ENCODE measurements around the gene ABCA3. TPM values are rescaled to one million over a fixed set of nuclear protein-coding genes. Genes with fewer than 3 reads are reported as not detected.

ABCA3 gene
- total and polyA plus RNA-seq, 11 donors = 6.7 to 16.5 (median 9.6) TPM

GRCh38 chr16:2296661-2297505 lies 43.6 kb downstream of the ABCA3 start:
- WGBS, 4 donors = 55 to 80% (median 77%) methylated on average over 10 to 23 of the region's 23 CpGs
- TF ChIP-seq CTCF (IDR thresholded peaks at IDR 0.05) = peak in 10 of 12 donors; percentile 17 to 52 (median 33)
- TF ChIP-seq POLR2A (IDR thresholded peaks at IDR 0.05) = no peak
- Histone ChIP-seq H3K4me3 (no peak overlapping the region), H3K9me3 (no peaks in the 10 kb centered on the region), H3K27me3 (no peaks in the 10 kb centered on the region), H3K4me1 (no peaks in the 10 kb centered on the region), H3K36me3 (peaks cover 0 to 48% (median 17%) of the 10 kb centered on the region in 9 donors), H3K27ac (no peak overlapping the region)
- ATAC-seq (peak in 3 of 4 donors; percentile 64 to 74 (median 70)), DNase-seq (peak in 1 of 5 donors; percentile 45)
- intact Hi-C loops (cut with DNase I) = loop anchor here in 2 of 10 donors (5.0 to 10.0 kb wide), 2 partner anchors 200 to 208 kb away; no protein-coding TSS in a partner anchor

GRCh38 chr16:2295056-2295798 lies 45.3 kb downstream of the ABCA3 start:
- Histone ChIP-seq H3K27ac (no peak overlapping the region), H3K4me3 (no peak overlapping the region), H3K36me3 (peaks cover 0 to 64% (median 25%) of the 10 kb centered on the region in 9 donors), H3K9me3 (no peaks in the 10 kb centered on the region), H3K4me1 (no peaks in the 10 kb centered on the region), H3K27me3 (no peaks in the 10 kb centered on the region)
- TF ChIP-seq CTCF (IDR thresholded peaks at IDR 0.05) (no peak), POLR2A (IDR thresholded peaks at IDR 0.05) (no peak)
- DNase-seq = no peak
- ATAC-seq = peak in 1 of 4 donors; percentile 13
- intact Hi-C loops (cut with DNase I) = loop anchor here in 2 of 10 donors (5.0 to 10.0 kb wide), 2 partner anchors 202 to 210 kb away; no protein-coding TSS in a partner anchor
- 91 to 92% (median 91%) methylated on average over 8 to 21 of the region's 21 CpGs for WGBS, 4 donors

- H3K4me3 ChIP-seq = no peak overlapping the region
- DNase-seq = no peak
- 94 to 96% (median 94%) methylated on average over 9 of the region's 9 CpGs for WGBS, 4 donors
- no peak for ATAC-seq
- no peaks in the 10 kb centered on the region for H3K27me3 ChIP-seq
- intact Hi-C loops (cut with DNase I) = loop anchor here in 1 of 10 donors (10.0 kb wide), 1 partner anchor 213 kb away; no protein-coding TSS in a partner anchor
- peaks cover 0 to 75% (median 27%) of the 10 kb centered on the region in 9 donors for H3K36me3 ChIP-seq
- no peak overlapping the region for H3K27ac ChIP-seq
- H3K9me3 ChIP-seq = no peaks in the 10 kb centered on the region
- H3K4me1 ChIP-seq = no peaks in the 10 kb centered on the region
- TF ChIP-seq CTCF (IDR thresholded peaks at IDR 0.05) (no peak), POLR2A (IDR thresholded peaks at IDR 0.05) (no peak)
These were observed 48.3 kb downstream of the ABCA3 start for GRCh38 chr16:2292221-2292620.

GRCh38 chr16:2289282-2289681 lies 51.2 kb downstream of the ABCA3 start:
- ATAC-seq = peak in 1 of 4 donors; percentile 30
- no peak for DNase-seq
- Histone ChIP-seq H3K9me3 (no peaks in the 10 kb centered on the region), H3K4me3 (no peak overlapping the region), H3K27ac (no peak overlapping the region), H3K4me1 (no peaks in the 10 kb centered on the region), H3K27me3 (no peaks in the 10 kb centered on the region), H3K36me3 (peaks cover 0 to 72% (median 25%) of the 10 kb centered on the region in 9 donors)
- TF ChIP-seq POLR2A (IDR thresholded peaks at IDR 0.05) = no peak
- TF ChIP-seq CTCF (IDR thresholded peaks at IDR 0.05) = no peak
- intact Hi-C loops (cut with DNase I) = no loop called here
- WGBS, 4 donors = 92 to 94% (median 94%) methylated on average over 20 to 23 of the region's 23 CpGs
